ENCODE results near the gene RBM6.
"Not testable (repeated sequence)": the region's sequence is repeated elsewhere in the genome, so short reads cannot be mapped to it uniquely, and the experiment has no call there.

The RBM6 gene

GRCh38 chr3:50015918-50016317 is 76.0 kb downstream of the RBM6 start:
- Mint-ChIP-seq H3K4me3 (no peak overlapping the region), H3K36me3 (ENCODE audit: low read depth) (peaks cover 78% of the 10 kb centered on the region), H3K4me1 (no peaks in the 10 kb centered on the region), H3K27ac (no peak overlapping the region), H3K27me3 (ENCODE audit: low read depth, poor library complexity) (peaks cover 2% of the 10 kb centered on the region), H3K9me3 (peaks cover 16% of the 10 kb centered on the region)
- no peak for DNase-seq
- no peak for TF ChIP-seq CTCF (IDR thresholded peaks at IDR 0.05)

GRCh38 chr3:50028346-50028745 is 88.4 kb downstream of the RBM6 start:
- Mint-ChIP-seq H3K4me1 (no peaks in the 10 kb centered on the region), H3K27ac (no peak overlapping the region), H3K9me3 (peaks cover 4% of the 10 kb centered on the region), H3K27me3 (ENCODE audit: low read depth, poor library complexity) (no peaks in the 10 kb centered on the region), H3K36me3 (ENCODE audit: low read depth) (peaks cover 57% of the 10 kb centered on the region), H3K4me3 (no peak overlapping the region)
- TF ChIP-seq CTCF (IDR thresholded peaks at IDR 0.05) = no peak
- no peak for DNase-seq

DNA sequence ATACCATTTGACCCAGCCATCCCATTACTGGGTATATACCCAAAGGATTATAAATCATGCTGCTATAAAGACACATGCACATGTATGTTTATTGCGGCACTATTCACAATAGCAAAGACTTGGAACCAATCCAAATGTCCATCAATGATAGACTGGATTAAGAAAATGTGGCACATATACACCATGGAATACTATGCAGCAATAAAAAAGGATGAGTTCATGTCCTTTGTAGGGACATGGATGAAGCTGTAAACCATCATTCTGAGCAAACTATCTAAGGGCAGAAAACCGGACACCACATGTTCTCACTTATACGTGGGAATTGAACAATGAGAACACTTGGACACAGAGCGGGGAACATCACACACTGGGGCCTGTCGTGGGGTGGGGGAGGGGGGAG is 91.3 kb downstream of the RBM6 start:
- not testable (repeated sequence) for H3K9me3 Mint-ChIP-seq, H3K4me1 Mint-ChIP-seq

GRCh38 chr3:50044976-50045375 is 105.0 kb downstream of the RBM6 start:
- Mint-ChIP-seq H3K27ac (no peak overlapping the region), H3K36me3 (ENCODE audit: low read depth) (peaks cover 35% of the 10 kb centered on the region), H3K9me3 (no peaks in the 10 kb centered on the region), H3K4me1 (no peaks in the 10 kb centered on the region), H3K4me3 (no peak overlapping the region), H3K27me3 (ENCODE audit: low read depth, poor library complexity) (no peaks in the 10 kb centered on the region)
- no peak for TF ChIP-seq CTCF (IDR thresholded peaks at IDR 0.05)
- DNase-seq = no peak

More for the DNA sequence above, 91.3 kb downstream of the RBM6 start:
- peaks cover 62% of the 10 kb centered on the region for H3K36me3 Mint-ChIP-seq (ENCODE audit: low read depth)
- H3K27me3 Mint-ChIP-seq (ENCODE audit: low read depth, poor library complexity); DNase-seq; H3K27ac Mint-ChIP-seq; H3K4me3 Mint-ChIP-seq: not testable (repeated sequence)

DNA sequence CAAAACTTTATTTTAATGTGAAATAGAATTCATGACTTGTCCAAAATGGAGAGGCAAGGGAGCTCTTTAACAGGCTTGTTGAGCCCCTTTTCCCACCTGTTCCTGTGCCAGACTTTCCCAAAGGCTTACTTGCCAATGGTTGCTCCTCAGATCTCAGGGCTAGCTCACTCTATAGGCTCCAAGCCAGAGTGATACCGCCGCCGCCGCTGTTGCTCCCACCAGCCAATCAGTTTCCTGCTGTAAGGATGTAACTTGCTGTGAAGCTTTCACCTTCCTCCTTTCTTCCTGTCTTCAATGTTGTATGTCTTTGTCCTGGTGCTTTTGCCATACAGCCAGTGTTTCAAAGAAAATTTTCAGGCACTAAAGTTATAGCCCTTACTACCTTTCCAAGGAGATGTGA is 107.5 kb downstream of the RBM6 start:
- no peaks in the 10 kb centered on the region for H3K27me3 Mint-ChIP-seq (ENCODE audit: low read depth, poor library complexity)
- no peak for DNase-seq
- H3K9me3 Mint-ChIP-seq = no peaks in the 10 kb centered on the region
- no peak for TF ChIP-seq CTCF (IDR thresholded peaks at IDR 0.05)
- H3K36me3 Mint-ChIP-seq (ENCODE audit: low read depth) = peaks cover 50% of the 10 kb centered on the region
- H3K4me1 Mint-ChIP-seq = no peaks in the 10 kb centered on the region
- no peak overlapping the region for H3K4me3 Mint-ChIP-seq
- no peak overlapping the region for H3K27ac Mint-ChIP-seq

DNA sequence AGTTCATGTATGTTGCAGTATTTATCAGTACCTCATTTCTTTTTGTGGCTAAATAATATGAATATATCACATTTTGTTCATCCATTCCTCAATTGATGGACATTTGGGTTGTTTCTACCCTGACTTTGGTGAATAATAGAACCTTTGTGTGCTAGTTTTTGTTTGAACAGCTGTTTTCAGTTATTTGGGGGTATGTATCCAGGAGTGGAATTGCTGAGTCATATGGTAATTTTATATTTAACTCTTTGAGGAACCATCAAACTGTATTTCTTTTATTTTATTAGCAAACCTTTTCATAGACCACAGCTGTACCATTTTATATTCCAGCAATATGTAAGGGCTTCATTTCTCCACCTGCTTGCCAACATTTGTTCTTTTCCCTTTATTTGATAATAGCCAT is 110.4 kb downstream of the RBM6 start:
- no peak for TF ChIP-seq CTCF (IDR thresholded peaks at IDR 0.05)
- H3K9me3 Mint-ChIP-seq = no peaks in the 10 kb centered on the region
- H3K4me1 Mint-ChIP-seq = no peaks in the 10 kb centered on the region
- H3K27me3 Mint-ChIP-seq (ENCODE audit: low read depth, poor library complexity) = no peaks in the 10 kb centered on the region
- H3K36me3 Mint-ChIP-seq (ENCODE audit: low read depth) = peaks cover 66% of the 10 kb centered on the region
- no peak for DNase-seq
- H3K4me3 Mint-ChIP-seq = no peak overlapping the region
- H3K27ac Mint-ChIP-seq = no peak overlapping the region

Data from nephron progenitor cell (in vitro differentiated cells).